A549 (cell line): ENCODE measurements around the gene MYO1B.

Source experiments
- CBX8 ChIP-seq: fragments of 200-600 bp; sonication (generic); IDR thresholded peaks from 2 replicates; pipeline ENCODE4 v1.6.1; 2016
- CHD4 ChIP-seq: fragments of 200-600 bp; sonication (generic); IDR thresholded peaks from 2 replicates; pipeline ENCODE4 v1.6.1; 2016; ENCODE audit warnings: antibody characterized with exemption, mild to moderate bottlenecking, borderline replicate concordance
- CTCF ChIP-seq: fragments of >200 bp; sonication (Bioruptor Twin); formaldehyde crosslinking; IDR thresholded peaks from 3 replicates; pipeline ENCODE4 v1.5.1; 2016
- POLR2AphosphoS2 ChIP-seq: conservative IDR thresholded peaks from 2 replicates; pipeline ENCODE4 v1.6.1; 2012; ENCODE audit warnings: low read length, improper control_type of control experiment, inconsistent platforms
- RAD21 ChIP-seq, 2 experiments: fragments of >200 bp in 1 of 2; sonication (Bioruptor Twin) in 1 of 2; formaldehyde crosslinking in 1 of 2; IDR thresholded peaks in 1 of 2; conservative IDR thresholded peaks in 1 of 2; 2 replicates in 1 of 2; 3 replicates in 1 of 2; pipeline ENCODE4 v1.6.1; 2012 to 2018; ENCODE audit warnings: inconsistent platforms in 1 of 2
- RFX5 ChIP-seq: fragments of 450-650 bp; IDR thresholded peaks from 2 replicates; pipeline ENCODE4 v1.7.1; 2014; ENCODE audit warnings: antibody characterized with exemption, mild to moderate bottlenecking, moderate library complexity

GRCh38 chr2:191274413-191274815, 29.2 kb downstream of the MYO1B start:
- TF ChIP-seq CTCF (no peak), RAD21 (conservative IDR thresholded peaks at IDR 0.05 in 1 of 2, IDR thresholded peaks at IDR 0.05 in 1 of 2) (no peak), RFX5 (no peak), CBX8 (no peak), CHD4 (no peak), POLR2AphosphoS2 (no peak)
